Spleen (tissue), 7 donors: ENCODE results near the gene JAGN1.

Experiments used
- POLR2A ChIP-seq, 3 donors: fragments of 450-650 bp; IDR thresholded peaks; one replicate each; pipeline ENCODE4 v1.5.1; 2017; ENCODE audit warnings: antibody characterized with exemption in 3 of 3, mild to moderate bottlenecking in 1 of 3
- POLR2AphosphoS5 ChIP-seq, 3 donors: sonication (generic); formaldehyde crosslinking; IDR thresholded peaks; one replicate each; pipeline ENCODE4 v1.5.1; 2017; ENCODE audit warnings: antibody characterized with exemption in 3 of 3
- TF ChIP-seq, protein P1 (sequence below), 11 experiments: fragments of 200-600 bp in 7 of 11; fragments of 450-650 bp in 4 of 11; sonication (generic) in 4 of 11; IDR thresholded peaks in 8 of 11; conservative IDR thresholded peaks in 3 of 11; 1 replicate in 7 of 11; 2 replicates in 4 of 11; pipeline versions ENCODE4 v1.4.0 to v1.8.0; 2016 to 2021; ENCODE audit warnings: antibody characterized with exemption in 11 of 11, inconsistent platforms in 4 of 11, mild to moderate bottlenecking in 1 of 11
- donor health status: DM: no; HTN: no; CAD: no; lungs with moderate emphysema.
- donor health status: DM: no; HTN: no; CAD: no.
- donor health status: DM: no; HTN: no; CAD: no.

DNA sequence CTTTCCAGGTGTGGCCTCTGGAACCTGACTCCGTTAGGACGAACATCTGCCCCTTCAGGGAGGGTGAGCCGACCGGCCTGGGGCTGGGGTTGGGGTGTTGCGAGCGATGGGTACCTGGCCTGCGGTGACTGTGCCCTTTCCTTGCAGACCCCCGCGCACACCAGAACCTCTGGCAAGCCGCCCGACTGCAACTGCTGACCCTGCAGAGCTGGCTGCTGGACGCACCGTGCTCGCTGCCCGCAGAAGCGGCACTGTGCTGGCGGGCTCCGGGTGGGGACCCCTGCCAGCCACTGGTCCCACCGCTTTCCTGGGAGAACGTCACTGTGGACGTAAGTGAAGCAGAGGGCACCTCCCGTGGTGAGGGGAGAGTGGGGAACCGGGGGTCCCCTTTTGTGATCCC, 37.7 kb downstream of the JAGN1 start:
- TF ChIP-seq, protein P1, sequence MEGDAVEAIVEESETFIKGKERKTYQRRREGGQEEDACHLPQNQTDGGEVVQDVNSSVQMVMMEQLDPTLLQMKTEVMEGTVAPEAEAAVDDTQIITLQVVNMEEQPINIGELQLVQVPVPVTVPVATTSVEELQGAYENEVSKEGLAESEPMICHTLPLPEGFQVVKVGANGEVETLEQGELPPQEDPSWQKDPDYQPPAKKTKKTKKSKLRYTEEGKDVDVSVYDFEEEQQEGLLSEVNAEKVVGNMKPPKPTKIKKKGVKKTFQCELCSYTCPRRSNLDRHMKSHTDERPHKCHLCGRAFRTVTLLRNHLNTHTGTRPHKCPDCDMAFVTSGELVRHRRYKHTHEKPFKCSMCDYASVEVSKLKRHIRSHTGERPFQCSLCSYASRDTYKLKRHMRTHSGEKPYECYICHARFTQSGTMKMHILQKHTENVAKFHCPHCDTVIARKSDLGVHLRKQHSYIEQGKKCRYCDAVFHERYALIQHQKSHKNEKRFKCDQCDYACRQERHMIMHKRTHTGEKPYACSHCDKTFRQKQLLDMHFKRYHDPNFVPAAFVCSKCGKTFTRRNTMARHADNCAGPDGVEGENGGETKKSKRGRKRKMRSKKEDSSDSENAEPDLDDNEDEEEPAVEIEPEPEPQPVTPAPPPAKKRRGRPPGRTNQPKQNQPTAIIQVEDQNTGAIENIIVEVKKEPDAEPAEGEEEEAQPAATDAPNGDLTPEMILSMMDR (IDR thresholded peaks at IDR 0.05 in 8 of 11, conservative IDR thresholded peaks at IDR 0.05 in 3 of 11), result no peak
- TF ChIP-seq POLR2A (IDR thresholded peaks at IDR 0.05), result no peak
- TF ChIP-seq POLR2AphosphoS5 (IDR thresholded peaks at IDR 0.05), result no peak
